SH-SY5Y (cell line): ENCODE data around the gene CSN3.

Experiments used
- GATA2 ChIP-seq: IDR thresholded peaks from 2 replicates; pipeline ENCODE4 v1.6.1; 2011; ENCODE audit warnings: mild to moderate bottlenecking, low read depth, low read length
- GATA3 ChIP-seq: IDR thresholded peaks from 2 replicates; pipeline ENCODE4 v1.6.1; 2011; ENCODE audit warnings: low read depth, mild to moderate bottlenecking, low read length, moderate library complexity

DNA sequence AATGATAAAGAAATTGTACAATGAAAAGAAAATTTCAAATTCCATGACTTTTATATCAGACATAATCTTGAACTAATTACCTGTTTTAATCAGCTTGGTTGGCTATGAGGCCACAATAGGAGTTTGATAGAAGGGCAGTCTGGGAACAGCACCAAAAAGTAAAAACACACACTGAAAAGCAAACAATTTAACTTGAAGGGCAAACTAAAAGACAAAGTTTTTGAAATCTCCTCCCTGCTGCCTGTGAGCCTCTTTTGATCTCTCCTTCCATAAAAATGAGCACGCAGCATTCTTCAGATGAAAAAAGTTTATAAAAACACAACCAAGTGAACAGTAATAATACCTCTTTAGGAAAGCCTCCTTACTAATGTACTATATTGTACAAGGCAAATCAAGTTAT lies 38.8 kb upstream of the CSN3 start:
- TF ChIP-seq GATA2 (no peak), GATA3 (no peak)
